ENCODE measurements around the gene KDM4F. TPM values are rescaled to one million over a fixed set of nuclear protein-coding genes. Genes with fewer than 3 reads are reported as not detected.
"Not testable (repeated sequence)": the region's sequence is repeated elsewhere in the genome, so short reads cannot be mapped to it uniquely, and the experiment has no call there.

The KDM4F gene
- total RNA-seq: not detected
- long read RNA-seq: 0 reads

DNA sequence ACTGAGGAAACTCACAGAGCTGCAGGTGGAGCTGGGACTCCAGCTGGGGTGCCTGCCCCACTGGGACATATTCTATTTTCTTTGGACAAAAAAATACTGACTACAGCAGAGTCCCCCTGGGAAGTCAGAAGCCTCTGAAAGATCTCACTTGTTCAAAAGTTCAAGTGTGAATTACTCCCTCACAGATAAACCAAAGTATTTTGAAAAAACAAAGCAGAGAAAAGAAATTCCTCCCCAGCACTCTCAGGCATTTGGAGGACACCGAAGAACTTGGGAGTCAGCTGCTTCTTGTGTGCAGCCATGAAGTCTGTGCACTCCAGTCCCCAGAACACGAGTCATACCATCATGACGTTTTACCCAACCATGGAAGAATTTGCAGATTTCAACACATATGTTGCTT lies at the start of gene KDM4F:
Gene KDM4F, plus strand, starts transcription at position 301 of the 400 bp plus-strand sequence.
- H3K4me3 ChIP-seq; H3K4me1 ChIP-seq; H3K27me3 ChIP-seq; DNase-seq; intact Hi-C loops (cut with DNase I); ATAC-seq; H3K9me3 ChIP-seq; H3K27ac ChIP-seq; H3K36me3 ChIP-seq: not testable (repeated sequence)
- WGBS (ENCODE audit: insufficient coverage, low coverage, low lambda C conversion rate, missing lambda C conversion rate): 69% methylated on average over 3 of the region's 3 CpGs

DNA sequence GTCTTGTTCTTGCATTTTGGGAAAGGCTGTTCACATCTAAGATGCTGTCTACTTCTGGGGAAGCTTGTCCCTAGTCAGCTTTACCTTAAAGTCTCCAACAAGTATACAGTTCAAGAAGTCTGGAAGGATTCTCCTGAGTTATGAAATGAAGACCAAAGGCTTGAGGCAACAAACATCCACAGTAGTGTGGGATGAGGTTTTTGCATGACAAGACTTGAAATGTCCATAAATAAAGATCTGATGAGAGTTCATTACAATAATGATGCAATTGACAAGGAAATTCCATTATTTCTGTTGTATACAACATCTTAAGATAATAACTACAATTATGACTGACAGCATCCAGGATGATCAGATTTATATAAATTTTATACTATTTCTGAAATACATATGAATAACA lies 45.5 kb upstream of the KDM4F start:
- ATAC-seq: no peak
- Histone ChIP-seq H3K27me3 (no peaks in the 10 kb centered on the region), H3K9me3 (no peaks in the 10 kb centered on the region), H3K4me1 (no peaks in the 10 kb centered on the region), H3K36me3 (no peaks in the 10 kb centered on the region), H3K27ac (no peak overlapping the region), H3K4me3 (no peak overlapping the region)
- no peak for TF ChIP-seq POLR2A (IDR thresholded peaks at IDR 0.05)
- TF ChIP-seq, protein P1, sequence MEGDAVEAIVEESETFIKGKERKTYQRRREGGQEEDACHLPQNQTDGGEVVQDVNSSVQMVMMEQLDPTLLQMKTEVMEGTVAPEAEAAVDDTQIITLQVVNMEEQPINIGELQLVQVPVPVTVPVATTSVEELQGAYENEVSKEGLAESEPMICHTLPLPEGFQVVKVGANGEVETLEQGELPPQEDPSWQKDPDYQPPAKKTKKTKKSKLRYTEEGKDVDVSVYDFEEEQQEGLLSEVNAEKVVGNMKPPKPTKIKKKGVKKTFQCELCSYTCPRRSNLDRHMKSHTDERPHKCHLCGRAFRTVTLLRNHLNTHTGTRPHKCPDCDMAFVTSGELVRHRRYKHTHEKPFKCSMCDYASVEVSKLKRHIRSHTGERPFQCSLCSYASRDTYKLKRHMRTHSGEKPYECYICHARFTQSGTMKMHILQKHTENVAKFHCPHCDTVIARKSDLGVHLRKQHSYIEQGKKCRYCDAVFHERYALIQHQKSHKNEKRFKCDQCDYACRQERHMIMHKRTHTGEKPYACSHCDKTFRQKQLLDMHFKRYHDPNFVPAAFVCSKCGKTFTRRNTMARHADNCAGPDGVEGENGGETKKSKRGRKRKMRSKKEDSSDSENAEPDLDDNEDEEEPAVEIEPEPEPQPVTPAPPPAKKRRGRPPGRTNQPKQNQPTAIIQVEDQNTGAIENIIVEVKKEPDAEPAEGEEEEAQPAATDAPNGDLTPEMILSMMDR (IDR thresholded peaks at IDR 0.05): no peak
- no peak for DNase-seq
- intact Hi-C loops (cut with DNase I): no loop called here

DNA sequence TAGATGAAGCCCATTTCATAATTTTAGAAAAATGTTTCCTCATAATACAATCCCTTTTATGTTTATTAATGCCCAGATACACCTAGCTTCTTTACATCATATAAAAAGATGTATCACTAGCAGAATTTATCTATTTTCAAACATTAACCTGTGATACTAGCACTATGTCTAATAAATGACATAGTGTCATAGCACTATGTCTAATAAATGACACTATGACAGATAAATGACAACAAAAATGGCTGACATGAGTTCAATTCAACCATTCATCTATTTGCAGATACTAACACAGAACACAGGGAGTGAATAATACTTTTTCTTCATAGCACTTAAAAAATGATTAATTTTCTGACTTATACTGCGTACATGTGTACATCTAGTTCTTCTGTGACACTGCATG lies 43.6 kb upstream of the KDM4F start:
- ATAC-seq (no peak), DNase-seq (no peak)
- Histone ChIP-seq H3K27ac (no peak overlapping the region), H3K27me3 (no peaks in the 10 kb centered on the region), H3K36me3 (no peaks in the 10 kb centered on the region), H3K4me1 (no peaks in the 10 kb centered on the region), H3K4me3 (no peak overlapping the region), H3K9me3 (no peaks in the 10 kb centered on the region)
- TF ChIP-seq POLR2A (IDR thresholded peaks at IDR 0.05): no peak
- TF ChIP-seq, protein P1 (IDR thresholded peaks at IDR 0.05): no peak
- WGBS (ENCODE audit: insufficient coverage, low coverage, low lambda C conversion rate, missing lambda C conversion rate): 47% methylated on average over 1 of the region's 1 CpG
- intact Hi-C loops (cut with DNase I): no loop called here

DNA sequence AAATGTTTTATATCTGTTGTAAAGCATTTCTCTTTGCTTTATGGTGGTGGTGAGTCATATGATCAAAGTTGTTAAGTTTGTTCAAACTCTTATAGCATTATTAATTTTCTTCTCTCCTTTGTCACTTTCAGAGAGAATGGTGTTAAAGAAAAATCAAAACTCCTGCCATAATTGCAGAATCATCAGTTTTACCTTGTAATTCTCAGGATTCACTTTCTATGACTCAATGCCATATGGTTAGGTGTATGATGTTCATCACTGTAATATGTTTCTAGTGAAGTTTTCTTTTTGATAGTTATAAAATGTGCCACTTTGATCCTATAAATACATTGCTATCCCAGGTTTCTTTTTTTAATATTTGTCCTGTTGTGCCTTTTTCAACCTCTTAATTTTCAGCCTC lies 37.8 kb upstream of the KDM4F start:
- no peaks in the 10 kb centered on the region for H3K27me3 ChIP-seq
- no peak for DNase-seq
- ATAC-seq: no peak
- H3K36me3 ChIP-seq: no peaks in the 10 kb centered on the region
- TF ChIP-seq POLR2A (IDR thresholded peaks at IDR 0.05): no peak
- TF ChIP-seq, protein P1 (IDR thresholded peaks at IDR 0.05): no peak
- intact Hi-C loops (cut with DNase I): no loop called here
- H3K4me3 ChIP-seq: no peak overlapping the region
- no peaks in the 10 kb centered on the region for H3K9me3 ChIP-seq
- no peak overlapping the region for H3K27ac ChIP-seq
- H3K4me1 ChIP-seq: no peaks in the 10 kb centered on the region

DNA sequence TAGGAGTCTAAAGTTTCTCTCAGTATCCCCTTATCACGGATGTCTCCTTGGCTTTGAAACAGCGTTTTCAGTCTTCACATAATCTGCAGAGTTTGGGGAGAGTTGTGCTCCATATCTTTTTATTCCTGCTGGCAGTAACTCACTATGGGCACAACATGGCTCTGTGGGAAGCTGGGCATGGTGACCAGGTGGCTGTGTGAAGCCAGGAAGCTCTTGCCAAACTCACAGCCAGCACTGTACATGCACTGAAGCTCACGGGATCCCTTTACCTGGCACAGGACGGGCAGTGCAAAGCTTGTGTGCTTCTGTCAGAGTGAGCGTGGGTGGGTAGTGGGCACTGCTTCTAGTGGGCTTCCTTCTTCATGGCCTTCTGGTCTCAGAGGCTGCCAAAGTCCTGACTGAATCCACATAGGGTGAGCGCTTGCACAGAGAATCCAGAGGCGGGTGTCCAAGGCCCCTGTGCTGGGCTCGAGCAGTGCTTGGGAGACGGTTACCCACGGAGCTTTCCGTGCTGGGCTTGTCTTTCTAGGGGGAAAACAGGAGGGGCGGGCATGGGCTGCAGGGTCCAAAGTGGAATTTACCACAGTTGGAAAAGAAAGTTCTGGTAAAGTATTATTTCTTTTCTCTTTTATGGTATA lies 34.9 kb upstream of the KDM4F start:
- Histone ChIP-seq H3K4me1 (no peaks in the 10 kb centered on the region), H3K36me3 (no peaks in the 10 kb centered on the region), H3K4me3 (no peak overlapping the region), H3K9me3 (no peaks in the 10 kb centered on the region), H3K27me3 (no peaks in the 10 kb centered on the region), H3K27ac (no peak overlapping the region)
- TF ChIP-seq POLR2A (IDR thresholded peaks at IDR 0.05): no peak
- TF ChIP-seq, protein P1 (IDR thresholded peaks at IDR 0.05): no peak
- WGBS (ENCODE audit: insufficient coverage, low coverage, low lambda C conversion rate, missing lambda C conversion rate): 70% methylated on average over 4 of the region's 12 CpGs
- ATAC-seq (no peak), DNase-seq (no peak)
- intact Hi-C loops (cut with DNase I): no loop called here

Measured in right lobe of liver (tissue), 6 donors.